Upper lobe of left lung (tissue), 6 donors: ENCODE data around the gene SFXN5. TPM values are rescaled to one million over a fixed set of nuclear protein-coding genes. Genes with fewer than 3 reads are reported as not detected.

Experiments
- ATAC-seq, 2 donors: fragments of 200-7000 bp; cut with Tn5 transposase; one replicate each; pipeline ENCODE4 v1.9.1; 2022; ENCODE audit warnings: mild to moderate bottlenecking in 2 of 2, moderate library complexity in 2 of 2; ENCODE audit not compliant: low FRiP score in 2 of 2
- DNase-seq, 2 donors: peaks; one replicate each; pipeline ENCODE4 v3.0.0-alpha.2; 2019 to 2020
- H3K27ac ChIP-seq, 4 donors: fragments of 200-600 bp; sonication (generic); one replicate each; pipeline ENCODE4 v1.5.1; 2016 to 2019
- H3K27me3 ChIP-seq, 4 donors: fragments of 200-600 bp; sonication (generic); one replicate each; pipeline ENCODE4 v1.5.1; 2017 to 2019
- H3K36me3 ChIP-seq, 4 donors: fragments of 200-600 bp; sonication (generic); one replicate each; pipeline ENCODE4 v1.5.1; 2016 to 2019
- H3K4me1 ChIP-seq, 4 donors: fragments of 200-600 bp; sonication (generic); one replicate each; pipeline ENCODE4 v1.5.1; 2018 to 2019
- H3K4me3 ChIP-seq, 4 donors: fragments of 200-600 bp; sonication (generic); one replicate each; pipeline ENCODE4 v1.5.1; 2017 to 2019; ENCODE audit warnings: mild to moderate bottlenecking in 2 of 4, moderate library complexity in 1 of 4
- H3K9me3 ChIP-seq, 4 donors: fragments of 200-600 bp; sonication (generic); one replicate each; pipeline ENCODE4 v1.5.1; 2018 to 2019
- CTCF ChIP-seq, 6 experiments: fragments of 450-650 bp in 4 of 6; fragments of 200-600 bp in 2 of 6; sonication (generic) in 2 of 6; IDR thresholded peaks; one replicate each; pipeline ENCODE4 v1.5.1; 2016 to 2019; ENCODE audit warnings: antibody characterized with exemption in 6 of 6
- EP300 ChIP-seq, 4 donors: sonication (generic); formaldehyde crosslinking; IDR thresholded peaks; one replicate each; pipeline ENCODE4 v1.5.1; 2017; ENCODE audit warnings: antibody characterized with exemption in 4 of 4, control low read depth in 2 of 4
- POLR2A ChIP-seq, 4 donors: fragments of 450-650 bp; IDR thresholded peaks; one replicate each; pipeline ENCODE4 v1.5.1; 2016 to 2017; ENCODE audit warnings: antibody characterized with exemption in 4 of 4, mild to moderate bottlenecking in 2 of 4
- POLR2AphosphoS5 ChIP-seq, 2 donors: sonication (generic); formaldehyde crosslinking; IDR thresholded peaks; one replicate each; pipeline ENCODE4 v1.5.1; 2017; ENCODE audit warnings: antibody characterized with exemption in 2 of 2
- WGBS, 2 donors: methylation state at CpG; one replicate each; pipeline ENCODE4 v1.1.5; 2017 to 2018; 5-methylcytosine and 5-hydroxymethylcytosine counted together
- total RNA-seq, 6 donors: library from RNA; depleted of rRNA in 4 of 6; stranded (reverse); fragments of >200 nt in 4 of 6; gene quantifications; one replicate each; pipeline versions ENCODE4 v1.1.0 to v1.2.1, GENCODE V29; 2016 to 2021
- donor health status: DM: no; HTN: no; CAD: no; lungs with moderate emphysema.
- donor health status: DM: no; HTN: yes; CAD: no; lungs with severe emphysema.

Gene SFXN5
- total RNA-seq, 6 donors from 2014 or later, result 10.8 to 44.0 (median 13.7) TPM

- peak overlapping the region in 2 of 4 donors; percentile 20 to 48 for H3K27ac ChIP-seq
- H3K4me3 ChIP-seq, result no peak overlapping the region
- H3K27me3 ChIP-seq, result no peaks in the 10 kb centered on the region
- 87 to 100% methylated on average over 3 to 12 of the region's 14 CpGs for WGBS, 2 donors
- H3K36me3 ChIP-seq, result peaks cover 0 to 34% (median 12%) of the 10 kb centered on the region in 4 donors
- ATAC-seq, result no peak
- peaks cover 0 to 7% (median 6%) of the 10 kb centered on the region in 4 donors for H3K4me1 ChIP-seq
- no peak for DNase-seq
- TF ChIP-seq EP300 (IDR thresholded peaks at IDR 0.05) (no peak), POLR2A (IDR thresholded peaks at IDR 0.05) (no peak), POLR2AphosphoS5 (IDR thresholded peaks at IDR 0.05) (no peak), CTCF (IDR thresholded peaks at IDR 0.05) (no peak)
- H3K9me3 ChIP-seq, result no peaks in the 10 kb centered on the region
Measured at GRCh38 chr2:73088703-73089102, 17.2 kb upstream of the SFXN5 start.

GRCh38 chr2:73088211-73088610 is 16.7 kb upstream of the SFXN5 start:
- peaks cover 0 to 6% (median 5%) of the 10 kb centered on the region in 4 donors for H3K4me1 ChIP-seq
- H3K9me3 ChIP-seq, result no peaks in the 10 kb centered on the region
- WGBS, 2 donors, result 92 to 96% methylated on average over 11 of the region's 12 CpGs
- ATAC-seq, result no peak
- no peak for TF ChIP-seq EP300 (IDR thresholded peaks at IDR 0.05)
- no peak for TF ChIP-seq POLR2AphosphoS5 (IDR thresholded peaks at IDR 0.05)
- TF ChIP-seq CTCF (IDR thresholded peaks at IDR 0.05), result no peak
- TF ChIP-seq POLR2A (IDR thresholded peaks at IDR 0.05), result no peak
- DNase-seq, result no peak
- H3K36me3 ChIP-seq, result peaks cover 0 to 34% (median 12%) of the 10 kb centered on the region in 4 donors
- no peaks in the 10 kb centered on the region for H3K27me3 ChIP-seq
- H3K27ac ChIP-seq, result no peak overlapping the region
- no peak overlapping the region for H3K4me3 ChIP-seq

GRCh38 chr2:73087311-73087710 is 15.8 kb upstream of the SFXN5 start:
- 77 to 79% methylated on average over 4 of the region's 4 CpGs for WGBS, 2 donors
- TF ChIP-seq POLR2A (IDR thresholded peaks at IDR 0.05) (no peak), POLR2AphosphoS5 (IDR thresholded peaks at IDR 0.05) (no peak)
- DNase-seq, result no peak
- Histone ChIP-seq H3K4me1 (peaks cover 0 to 6% (median 1%) of the 10 kb centered on the region in 4 donors), H3K9me3 (no peaks in the 10 kb centered on the region), H3K4me3 (no peak overlapping the region), H3K27ac (no peak overlapping the region), H3K27me3 (no peaks in the 10 kb centered on the region), H3K36me3 (peaks cover 0 to 34% (median 12%) of the 10 kb centered on the region in 4 donors)
- ATAC-seq, result no peak

- DNase-seq (peak in 1 of 2 donors; percentile 86), ATAC-seq (peak; percentile 67 to 81)
- Histone ChIP-seq H3K4me1 (peaks cover 0 to 6% (median 0%) of the 10 kb centered on the region in 4 donors), H3K27me3 (no peaks in the 10 kb centered on the region), H3K9me3 (no peaks in the 10 kb centered on the region), H3K27ac (no peak overlapping the region), H3K4me3 (no peak overlapping the region), H3K36me3 (peaks cover 0 to 39% (median 15%) of the 10 kb centered on the region in 4 donors)
- 17 to 26% methylated on average over 4 to 6 of the region's 6 CpGs for WGBS, 2 donors
- TF ChIP-seq POLR2A (IDR thresholded peaks at IDR 0.05) (no peak), CTCF (IDR thresholded peaks at IDR 0.05) (peak; percentile 81 to 95 (median 90))
Measured at GRCh38 chr2:73085691-73086090, 14.2 kb upstream of the SFXN5 start.

GRCh38 chr2:73084971-73085370 is 13.5 kb upstream of the SFXN5 start:
- Histone ChIP-seq H3K4me1 (peaks cover 0 to 5% (median 0%) of the 10 kb centered on the region in 4 donors), H3K27ac (no peak overlapping the region), H3K4me3 (no peak overlapping the region), H3K9me3 (no peaks in the 10 kb centered on the region), H3K27me3 (no peaks in the 10 kb centered on the region), H3K36me3 (peaks cover 0 to 46% (median 18%) of the 10 kb centered on the region in 4 donors)
- TF ChIP-seq POLR2A (IDR thresholded peaks at IDR 0.05) (no peak), EP300 (IDR thresholded peaks at IDR 0.05) (no peak), CTCF (IDR thresholded peaks at IDR 0.05) (no peak), POLR2AphosphoS5 (IDR thresholded peaks at IDR 0.05) (no peak)
- WGBS, 2 donors, result 77 to 100% methylated on average over 3 of the region's 3 CpGs
- ATAC-seq (no peak), DNase-seq (no peak)
